ENCODE measurements around the gene CCT5.

The CCT5 gene

GRCh38 chr5:10290438-10290837, 40.4 kb downstream of the CCT5 start:
- Mint-ChIP-seq H3K27me3 (peaks cover 4% of the 10 kb centered on the region), H3K9me3 (no peaks in the 10 kb centered on the region), H3K36me3 (ENCODE audit: low read depth) (no peaks in the 10 kb centered on the region), H3K4me3 (no peak overlapping the region), H3K4me1 (ENCODE audit: low read depth) (peaks cover 5% of the 10 kb centered on the region), H3K27ac (no peak overlapping the region)
- intact Hi-C loops (cut with micrococcal nuclease) = no loop called here

DNA sequence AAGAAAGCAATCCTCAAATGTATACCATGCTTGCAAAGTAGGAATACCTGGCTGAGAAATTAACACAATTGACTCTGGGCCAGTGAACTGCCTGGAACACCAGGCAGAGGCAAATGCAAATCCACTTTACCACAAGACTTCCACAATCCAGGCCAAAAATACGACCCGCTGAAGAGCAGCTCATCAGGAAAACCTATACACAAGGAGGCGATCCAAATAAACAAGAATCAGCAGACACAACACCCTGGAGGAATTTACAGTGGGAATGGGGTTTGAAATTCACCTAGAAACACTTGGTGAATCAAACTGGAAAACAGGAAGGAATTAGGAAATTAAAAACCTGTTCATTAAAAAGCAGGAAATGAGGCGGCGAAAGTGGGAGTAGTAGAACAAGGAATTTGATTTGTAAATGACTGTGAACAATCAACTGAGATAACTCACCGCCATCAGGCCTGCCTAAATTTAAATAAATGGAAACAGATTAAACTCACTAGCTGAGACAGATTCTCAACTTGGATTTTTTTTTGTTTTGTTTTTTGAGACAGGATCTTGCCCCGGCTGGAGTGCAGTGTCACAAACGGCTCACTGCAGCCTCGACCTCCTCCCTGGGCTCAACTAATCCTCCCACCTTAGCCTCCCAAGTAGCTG, 41.7 kb downstream of the CCT5 start:
- H3K27ac Mint-ChIP-seq = no peak overlapping the region
- H3K27me3 Mint-ChIP-seq = peaks cover 4% of the 10 kb centered on the region
- no peaks in the 10 kb centered on the region for H3K36me3 Mint-ChIP-seq (ENCODE audit: low read depth)
- no peak overlapping the region for H3K4me3 Mint-ChIP-seq
- intact Hi-C loops (cut with micrococcal nuclease) = no loop called here
- H3K9me3 Mint-ChIP-seq = no peaks in the 10 kb centered on the region
- H3K4me1 Mint-ChIP-seq (ENCODE audit: low read depth) = peaks cover 5% of the 10 kb centered on the region

DNA sequence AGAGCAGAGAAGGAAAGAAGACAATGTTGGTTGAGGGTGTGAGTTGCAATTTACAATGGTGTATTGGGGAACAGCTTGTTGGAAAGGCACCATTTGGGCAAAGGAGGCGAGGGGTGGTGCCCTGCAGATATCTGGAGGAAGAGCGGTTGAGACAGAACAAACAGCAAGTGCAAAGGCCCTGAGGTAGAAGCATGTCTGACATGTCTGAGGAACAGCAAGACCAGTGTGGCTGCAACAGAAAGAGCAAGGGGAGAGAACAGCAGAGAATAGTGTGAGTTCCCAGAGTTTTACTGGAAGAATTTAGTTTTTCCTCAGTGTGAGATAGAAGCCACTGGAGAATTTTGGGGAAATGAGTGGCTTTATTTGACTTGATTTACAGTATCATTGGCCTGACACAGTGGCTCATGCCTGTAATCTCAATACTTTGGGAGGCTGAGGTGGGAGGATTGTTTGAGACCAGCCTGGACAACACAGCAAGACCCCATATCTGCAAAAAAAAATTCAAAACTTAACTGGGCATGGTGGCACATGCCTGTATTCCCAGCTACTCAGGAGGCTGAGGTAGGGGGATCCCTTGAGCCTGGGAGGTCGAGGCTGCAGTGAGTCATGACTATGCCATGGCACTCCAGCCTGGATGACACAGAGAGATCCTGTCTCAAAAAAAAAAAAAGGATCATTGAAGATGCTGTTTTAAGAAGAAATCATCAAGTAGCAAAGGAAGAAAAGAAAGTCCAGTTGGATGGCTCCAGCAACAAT, 44.0 kb downstream of the CCT5 start:
- Mint-ChIP-seq H3K36me3 (ENCODE audit: low read depth) (no peaks in the 10 kb centered on the region), H3K4me3 (no peak overlapping the region), H3K9me3 (no peaks in the 10 kb centered on the region), H3K4me1 (ENCODE audit: low read depth) (peaks cover 5% of the 10 kb centered on the region), H3K27me3 (peaks cover 4% of the 10 kb centered on the region), H3K27ac (no peak overlapping the region)
- intact Hi-C loops (cut with micrococcal nuclease) = no loop called here

GRCh38 chr5:10295619-10296326, 45.7 kb downstream of the CCT5 start:
- Mint-ChIP-seq H3K4me3 (no peak overlapping the region), H3K4me1 (ENCODE audit: low read depth) (peaks cover 5% of the 10 kb centered on the region), H3K27me3 (peaks cover 4% of the 10 kb centered on the region), H3K36me3 (ENCODE audit: low read depth) (no peaks in the 10 kb centered on the region), H3K27ac (no peak overlapping the region), H3K9me3 (no peaks in the 10 kb centered on the region)
- intact Hi-C loops (cut with micrococcal nuclease) = no loop called here

- Mint-ChIP-seq H3K9me3 (no peaks in the 10 kb centered on the region), H3K4me3 (no peak overlapping the region), H3K4me1 (ENCODE audit: low read depth) (no peaks in the 10 kb centered on the region), H3K27ac (no peak overlapping the region), H3K36me3 (ENCODE audit: low read depth) (no peaks in the 10 kb centered on the region), H3K27me3 (peaks cover 4% of the 10 kb centered on the region)
- intact Hi-C loops (cut with micrococcal nuclease) = no loop called here
Observed at GRCh38 chr5:10297646-10298204, 47.6 kb downstream of the CCT5 start.

- Mint-ChIP-seq H3K9me3 (no peaks in the 10 kb centered on the region), H3K27me3 (peaks cover 3% of the 10 kb centered on the region), H3K36me3 (ENCODE audit: low read depth) (no peaks in the 10 kb centered on the region), H3K4me3 (no peak overlapping the region), H3K4me1 (ENCODE audit: low read depth) (no peaks in the 10 kb centered on the region), H3K27ac (no peak overlapping the region)
- intact Hi-C loops (cut with micrococcal nuclease) = no loop called here
Observed at GRCh38 chr5:10300246-10300645, 50.2 kb downstream of the CCT5 start.

DNA sequence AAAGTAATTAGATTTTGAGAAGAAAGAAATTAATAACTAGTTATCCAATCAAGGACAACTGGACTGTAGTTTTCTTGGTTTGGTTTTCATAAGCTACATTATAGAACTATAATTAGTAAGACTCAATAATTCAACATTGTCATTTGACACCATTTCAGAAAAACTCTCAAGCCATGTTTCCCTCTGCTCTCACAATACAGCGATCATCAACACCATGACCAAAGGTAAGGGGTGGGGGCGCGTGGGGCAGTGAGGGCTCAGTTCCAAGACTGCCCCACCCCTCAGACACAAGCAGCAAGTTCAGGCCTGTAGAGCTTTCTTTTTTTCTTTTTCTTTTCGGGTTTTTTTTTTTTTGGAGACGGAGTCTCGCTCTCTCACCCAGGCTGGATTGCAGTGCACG, 51.2 kb downstream of the CCT5 start:
- Mint-ChIP-seq H3K36me3 (ENCODE audit: low read depth) (no peaks in the 10 kb centered on the region), H3K27me3 (peaks cover 7% of the 10 kb centered on the region), H3K4me3 (no peak overlapping the region), H3K27ac (no peak overlapping the region), H3K4me1 (ENCODE audit: low read depth) (no peaks in the 10 kb centered on the region), H3K9me3 (no peaks in the 10 kb centered on the region)
- intact Hi-C loops (cut with micrococcal nuclease) = no loop called here

DNA sequence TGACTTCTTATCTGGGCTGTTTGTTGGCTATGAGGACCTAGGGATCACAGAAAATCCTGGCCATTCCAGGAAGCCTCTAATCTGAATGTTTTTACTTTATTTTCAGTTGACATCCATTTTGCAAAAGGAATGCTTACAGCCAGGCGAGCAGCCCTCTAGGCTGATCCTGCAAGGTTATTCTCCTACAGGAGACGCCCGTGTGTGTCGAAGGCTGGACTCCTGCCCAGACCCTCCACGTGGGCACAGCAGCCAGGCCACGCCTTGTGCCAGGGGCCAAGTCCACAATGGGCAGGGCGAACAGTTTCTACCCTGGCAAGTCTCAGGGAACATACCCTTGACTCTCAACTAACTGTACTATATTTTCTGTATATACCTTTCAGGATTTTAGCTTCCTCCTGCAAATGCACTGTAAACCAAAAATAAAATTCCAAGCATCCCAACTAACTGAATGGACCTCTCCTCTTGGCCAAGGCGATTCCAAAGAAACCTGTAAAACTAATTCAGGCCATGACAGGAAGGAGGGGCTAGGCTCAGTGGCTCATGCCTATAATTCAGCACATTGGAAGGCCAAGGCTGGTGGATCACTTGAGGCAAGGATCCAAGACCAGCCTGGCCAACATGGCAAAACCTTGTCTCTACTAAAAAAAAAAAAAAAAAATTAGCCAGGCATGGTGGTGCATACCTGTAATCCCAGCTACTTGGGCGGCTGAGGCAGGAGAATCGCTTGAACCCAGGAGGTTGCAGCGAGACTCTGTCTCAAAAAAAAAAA, 51.9 kb downstream of the CCT5 start:
- no peak overlapping the region for H3K4me3 Mint-ChIP-seq
- peaks cover 12% of the 10 kb centered on the region for H3K27me3 Mint-ChIP-seq
- no peaks in the 10 kb centered on the region for H3K9me3 Mint-ChIP-seq
- no peaks in the 10 kb centered on the region for H3K4me1 Mint-ChIP-seq (ENCODE audit: low read depth)
- no peaks in the 10 kb centered on the region for H3K36me3 Mint-ChIP-seq (ENCODE audit: low read depth)
- H3K27ac Mint-ChIP-seq = no peak overlapping the region
- intact Hi-C loops (cut with micrococcal nuclease) = no loop called here

GRCh38 chr5:10303201-10303600, 53.1 kb downstream of the CCT5 start:
- intact Hi-C loops (cut with micrococcal nuclease) = no loop called here
- H3K27me3 Mint-ChIP-seq = peaks cover 19% of the 10 kb centered on the region
- no peaks in the 10 kb centered on the region for H3K36me3 Mint-ChIP-seq (ENCODE audit: low read depth)
- no peak overlapping the region for H3K4me3 Mint-ChIP-seq
- H3K27ac Mint-ChIP-seq = no peak overlapping the region
- no peaks in the 10 kb centered on the region for H3K9me3 Mint-ChIP-seq
- H3K4me1 Mint-ChIP-seq (ENCODE audit: low read depth) = peaks cover 8% of the 10 kb centered on the region

GRCh38 chr5:10303699-10304170, 53.7 kb downstream of the CCT5 start:
- no peak overlapping the region for H3K27ac Mint-ChIP-seq
- intact Hi-C loops (cut with micrococcal nuclease) = no loop called here
- peaks cover 24% of the 10 kb centered on the region for H3K27me3 Mint-ChIP-seq
- no peak overlapping the region for H3K4me3 Mint-ChIP-seq
- no peaks in the 10 kb centered on the region for H3K36me3 Mint-ChIP-seq (ENCODE audit: low read depth)
- no peaks in the 10 kb centered on the region for H3K9me3 Mint-ChIP-seq
- peaks cover 8% of the 10 kb centered on the region for H3K4me1 Mint-ChIP-seq (ENCODE audit: low read depth)

DNA sequence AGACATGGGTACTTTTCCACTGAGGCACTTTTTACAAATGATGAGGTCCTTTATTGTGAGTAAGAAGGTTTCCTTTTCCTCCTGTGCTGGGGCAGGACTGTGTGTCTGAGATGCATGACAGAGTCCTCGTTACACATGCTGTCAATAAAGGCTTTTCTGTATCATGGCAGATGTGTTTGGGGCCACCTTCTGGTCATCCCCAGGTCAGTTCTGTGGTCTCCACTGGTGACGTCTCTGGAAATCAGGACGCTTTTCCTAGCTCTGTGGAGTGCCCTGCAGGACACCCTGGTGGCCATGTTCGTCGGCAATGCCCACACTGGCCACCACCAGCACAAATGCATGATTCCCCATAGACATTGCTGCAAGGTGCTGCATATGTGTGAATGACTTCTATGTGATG, 54.9 kb downstream of the CCT5 start:
- Mint-ChIP-seq H3K4me1 (ENCODE audit: low read depth) (peaks cover 8% of the 10 kb centered on the region), H3K36me3 (ENCODE audit: low read depth) (no peaks in the 10 kb centered on the region), H3K27me3 (peaks cover 27% of the 10 kb centered on the region), H3K27ac (no peak overlapping the region), H3K9me3 (no peaks in the 10 kb centered on the region), H3K4me3 (no peak overlapping the region)
- intact Hi-C loops (cut with micrococcal nuclease) = no loop called here

- Mint-ChIP-seq H3K36me3 (ENCODE audit: low read depth) (no peaks in the 10 kb centered on the region), H3K4me1 (ENCODE audit: low read depth) (peaks cover 16% of the 10 kb centered on the region), H3K9me3 (no peaks in the 10 kb centered on the region), H3K4me3 (no peak overlapping the region), H3K27ac (no peak overlapping the region), H3K27me3 (peaks cover 27% of the 10 kb centered on the region)
- intact Hi-C loops (cut with micrococcal nuclease) = no loop called here
Observed at GRCh38 chr5:10306114-10306513, 56.0 kb downstream of the CCT5 start.

DNA sequence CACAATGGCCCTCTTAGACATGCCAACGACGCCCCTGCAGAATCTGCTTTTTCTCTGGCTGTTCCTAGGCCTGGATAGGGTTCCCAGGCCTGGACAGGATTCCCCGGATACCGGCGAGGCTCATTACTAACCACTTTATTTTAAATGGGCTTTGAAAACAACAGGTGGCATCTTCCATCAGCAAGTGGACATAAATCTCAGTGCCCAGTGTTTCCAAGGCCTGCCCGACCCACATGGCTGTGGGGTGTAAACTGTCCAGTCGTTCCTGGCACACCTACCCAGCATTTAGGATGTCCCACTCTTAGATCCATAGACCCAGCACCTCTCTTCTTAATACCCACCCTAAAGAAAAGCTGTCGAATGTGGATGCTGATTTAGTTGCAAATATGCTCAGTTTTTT, 56.7 kb downstream of the CCT5 start:
- Mint-ChIP-seq H3K4me3 (no peak overlapping the region), H3K36me3 (ENCODE audit: low read depth) (no peaks in the 10 kb centered on the region), H3K9me3 (no peaks in the 10 kb centered on the region), H3K4me1 (ENCODE audit: low read depth) (peaks cover 23% of the 10 kb centered on the region), H3K27me3 (peaks cover 27% of the 10 kb centered on the region), H3K27ac (no peak overlapping the region)
- intact Hi-C loops (cut with micrococcal nuclease) = no loop called here
